HG03064 (cell line): ENCODE data around the gene C15orf61.

Experiments
- ATAC-seq: cut with Tn5 transposase; IDR thresholded peaks from one replicate; pipeline ENCODE4 v1.9.1; 2021; ENCODE audit warnings: low read depth; ENCODE audit not compliant: unreplicated experiment

The C15orf61 gene

GRCh38 chr15:67512933-67513714, 7.8 kb upstream of the C15orf61 start:
- no peak for ATAC-seq

- no peak for ATAC-seq
Measured at GRCh38 chr15:67515090-67515489, 5.8 kb upstream of the C15orf61 start.

GRCh38 chr15:67515557-67515956, 5.4 kb upstream of the C15orf61 start:
- ATAC-seq, result no peak

- peak; percentile 11 for ATAC-seq
Measured at GRCh38 chr15:67520321-67521028, 456 bp upstream of the C15orf61 start.

GRCh38 chr15:67521783-67522568, 1.0 kb downstream of the C15orf61 start:
- no peak for ATAC-seq

- ATAC-seq, result no peak
Measured at GRCh38 chr15:67523330-67523729, 2.4 kb downstream of the C15orf61 start.

GRCh38 chr15:67524235-67524634, 3.3 kb downstream of the C15orf61 start:
- no peak for ATAC-seq

GRCh38 chr15:67528513-67528912, 7.6 kb downstream of the C15orf61 start:
- no peak for ATAC-seq

GRCh38 chr15:67531379-67531914, 10.5 kb downstream of the C15orf61 start:
- no peak for ATAC-seq

GRCh38 chr15:67533873-67534272, 12.9 kb downstream of the C15orf61 start:
- ATAC-seq, result no peak

GRCh38 chr15:67534360-67534759, 13.4 kb downstream of the C15orf61 start:
- no peak for ATAC-seq

GRCh38 chr15:67537771-67538170, 16.8 kb downstream of the C15orf61 start:
- no peak for ATAC-seq

- no peak for ATAC-seq
Measured at GRCh38 chr15:67542420-67543347, 21.8 kb downstream of the C15orf61 start, which contains the start of gene MAP2K5. Gene MAP2K5, plus strand, starts transcription at chr15:67542703. Its CDS starts 633 bp downstream, at chr15:67543336.

- ATAC-seq, result no peak
Measured at GRCh38 chr15:67543348-67543718, 22.4 kb downstream of the C15orf61 start.

- no peak for ATAC-seq
Measured at GRCh38 chr15:67544475-67544874, 23.5 kb downstream of the C15orf61 start.

- ATAC-seq, result no peak
Measured at GRCh38 chr15:67545864-67546263, 24.9 kb downstream of the C15orf61 start.

- ATAC-seq, result no peak
Measured at GRCh38 chr15:67547064-67547463, 26.1 kb downstream of the C15orf61 start.

- ATAC-seq, result no peak
Measured at GRCh38 chr15:67547836-67548235, 26.9 kb downstream of the C15orf61 start.

GRCh38 chr15:67548236-67548852, 27.4 kb downstream of the C15orf61 start:
- no peak for ATAC-seq
